Adipocyte (in vitro differentiated cells): Measurements from ENCODE around the gene PIR.
A peak's percentile ranks its signal among the peaks of the same experiment; 100 is the strongest.

Source experiments
- DNase-seq: peaks from one replicate; pipeline ENCODE4 v3.0.0-alpha.2; 2015; ENCODE audit warnings: low read depth
- H3K27me3 ChIP-seq: replicated peaks from 2 replicates; pipeline ENCODE4 v1.7.0; 2013; ENCODE audit warnings: mild to moderate bottlenecking, low read length, moderate library complexity; ENCODE audit not compliant: control insufficient read depth, insufficient read depth
- H3K36me3 ChIP-seq: 2 replicates; pipeline ENCODE4 v1.7.0; 2013; ENCODE audit warnings: low read length, mild to moderate bottlenecking, moderate library complexity; ENCODE audit not compliant: control insufficient read depth, insufficient read depth, severe bottlenecking
- H3K4me1 ChIP-seq: 2 replicates; pipeline ENCODE4 v1.7.0; 2013; ENCODE audit warnings: mild to moderate bottlenecking, low read length, moderate library complexity; ENCODE audit not compliant: control insufficient read depth, insufficient read depth
- H3K4me3 ChIP-seq: 2 replicates; pipeline ENCODE4 v1.7.0; 2013; ENCODE audit warnings: mild to moderate bottlenecking, low read length, moderate library complexity
- H3K9ac ChIP-seq: 2 replicates; pipeline ENCODE4 v1.7.0; 2013; ENCODE audit warnings: mild to moderate bottlenecking, low read length, moderate library complexity
- H3K9me3 ChIP-seq: 2 replicates; pipeline ENCODE4 v1.7.0; 2013; ENCODE audit warnings: mild to moderate bottlenecking, low read length, moderate library complexity; ENCODE audit not compliant: control insufficient read depth

PIR gene

DNA sequence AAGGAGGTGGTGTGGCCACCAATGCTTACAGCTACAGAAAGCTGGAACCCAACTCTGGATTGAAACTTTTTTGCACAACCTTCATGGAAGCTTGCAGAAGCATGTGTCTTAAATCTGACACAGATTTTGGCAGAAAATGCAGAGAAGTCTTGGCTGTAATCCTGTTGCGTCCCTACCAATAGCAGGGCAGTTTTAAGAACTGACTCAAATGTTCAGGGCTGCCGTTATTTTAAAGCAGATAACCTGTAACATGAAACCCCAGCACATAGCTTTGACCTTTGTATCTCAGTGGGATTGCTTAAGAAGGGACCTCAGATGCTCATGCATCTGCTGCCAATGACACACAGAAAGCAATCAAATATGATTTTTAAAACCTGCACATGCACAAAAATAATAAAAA lies 108.8 kb downstream of the PIR start, which contains the start of gene VEGFD:
Gene VEGFD (minus strand): TSS at position 110 of the 400 bp plus-strand sequence. CDS start 467 bp downstream, outside the sequence.
- peak; percentile 67 for DNase-seq

DNA sequence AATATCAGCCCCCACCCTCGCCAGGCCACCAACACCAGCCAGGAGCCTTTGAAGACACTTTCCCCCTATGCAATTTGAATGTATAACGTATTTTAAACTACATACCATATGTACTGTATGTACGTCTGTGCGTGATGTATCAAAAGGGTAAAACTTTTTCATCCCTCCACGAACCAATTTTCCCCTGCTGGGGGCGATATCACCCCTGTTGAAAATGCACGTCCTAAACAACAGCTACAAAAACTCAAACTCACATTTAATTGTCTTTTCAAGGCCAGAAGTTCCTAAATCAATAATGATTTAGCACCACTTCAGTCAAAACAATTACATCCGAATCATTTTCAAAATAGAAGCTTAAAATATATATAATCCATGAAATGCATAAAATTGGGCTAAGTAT lies 110.3 kb downstream of the PIR start:
- Histone ChIP-seq H3K27me3 (peaks cover 4% of the 10 kb centered on the region), H3K9ac (no peak overlapping the region), H3K4me3 (no peak overlapping the region), H3K36me3 (no peaks in the 10 kb centered on the region), H3K9me3 (no peaks in the 10 kb centered on the region), H3K4me1 (peaks cover 21% of the 10 kb centered on the region)
- no peak for DNase-seq

More for the DNA sequence above, 108.8 kb downstream of the PIR start, which contains the start of gene VEGFD:
- Histone ChIP-seq H3K4me3 (peak within 1 kb of the TSS; percentile 26), H3K27me3 (peaks cover 4% of the 10 kb centered on the region), H3K9ac (peak within 1 kb of the TSS; percentile 25), H3K36me3 (no peaks in the 10 kb centered on the region), H3K4me1 (peaks cover 21% of the 10 kb centered on the region), H3K9me3 (no peaks in the 10 kb centered on the region)

DNA sequence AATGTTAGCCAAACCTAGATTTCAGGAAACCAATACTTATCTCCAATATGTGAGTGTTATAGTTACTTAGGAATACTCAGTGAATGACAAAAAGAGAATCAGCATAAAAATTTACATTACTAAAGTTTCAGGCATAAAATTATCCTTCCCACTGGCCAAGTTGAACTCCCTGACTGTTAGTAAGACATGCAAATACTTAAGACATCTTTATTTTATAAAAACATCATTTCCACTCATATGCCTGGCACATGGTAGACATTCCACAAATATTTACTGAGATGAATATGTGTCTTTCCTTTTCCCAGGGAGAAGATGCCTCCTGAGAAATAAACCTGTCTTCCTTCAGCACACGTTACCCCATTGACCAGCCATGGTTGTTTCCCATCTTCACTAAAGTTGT lies 116.2 kb downstream of the PIR start:
- Histone ChIP-seq H3K36me3 (no peaks in the 10 kb centered on the region), H3K4me1 (peaks cover 6% of the 10 kb centered on the region), H3K9me3 (peaks cover 8% of the 10 kb centered on the region), H3K27me3 (peaks cover 4% of the 10 kb centered on the region), H3K9ac (no peak overlapping the region), H3K4me3 (no peak overlapping the region)
- peak; percentile 27 for DNase-seq

DNA sequence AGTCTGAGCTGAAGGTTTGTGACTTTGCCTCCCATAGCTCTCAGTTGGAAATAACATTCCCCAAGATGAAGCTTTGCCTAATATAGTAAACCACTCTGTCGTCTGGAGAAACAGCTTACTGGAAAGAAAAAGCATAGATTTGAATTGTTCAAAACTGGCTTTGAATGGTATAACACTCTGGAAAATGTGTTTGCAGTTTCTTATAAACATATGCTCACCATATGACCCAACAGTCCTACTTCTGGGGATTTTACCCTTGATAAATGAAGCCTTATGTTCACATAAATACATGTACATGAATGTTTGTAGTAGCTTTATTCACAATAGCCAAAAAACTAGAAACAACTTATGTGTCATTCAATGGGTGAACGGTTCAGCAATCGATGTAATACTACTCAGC lies 119.2 kb downstream of the PIR start:
- Histone ChIP-seq H3K4me3 (no peak overlapping the region), H3K27me3 (no peaks in the 10 kb centered on the region), H3K9me3 (peaks cover 8% of the 10 kb centered on the region), H3K4me1 (no peaks in the 10 kb centered on the region), H3K9ac (no peak overlapping the region), H3K36me3 (no peaks in the 10 kb centered on the region)
- DNase-seq = no peak

DNA sequence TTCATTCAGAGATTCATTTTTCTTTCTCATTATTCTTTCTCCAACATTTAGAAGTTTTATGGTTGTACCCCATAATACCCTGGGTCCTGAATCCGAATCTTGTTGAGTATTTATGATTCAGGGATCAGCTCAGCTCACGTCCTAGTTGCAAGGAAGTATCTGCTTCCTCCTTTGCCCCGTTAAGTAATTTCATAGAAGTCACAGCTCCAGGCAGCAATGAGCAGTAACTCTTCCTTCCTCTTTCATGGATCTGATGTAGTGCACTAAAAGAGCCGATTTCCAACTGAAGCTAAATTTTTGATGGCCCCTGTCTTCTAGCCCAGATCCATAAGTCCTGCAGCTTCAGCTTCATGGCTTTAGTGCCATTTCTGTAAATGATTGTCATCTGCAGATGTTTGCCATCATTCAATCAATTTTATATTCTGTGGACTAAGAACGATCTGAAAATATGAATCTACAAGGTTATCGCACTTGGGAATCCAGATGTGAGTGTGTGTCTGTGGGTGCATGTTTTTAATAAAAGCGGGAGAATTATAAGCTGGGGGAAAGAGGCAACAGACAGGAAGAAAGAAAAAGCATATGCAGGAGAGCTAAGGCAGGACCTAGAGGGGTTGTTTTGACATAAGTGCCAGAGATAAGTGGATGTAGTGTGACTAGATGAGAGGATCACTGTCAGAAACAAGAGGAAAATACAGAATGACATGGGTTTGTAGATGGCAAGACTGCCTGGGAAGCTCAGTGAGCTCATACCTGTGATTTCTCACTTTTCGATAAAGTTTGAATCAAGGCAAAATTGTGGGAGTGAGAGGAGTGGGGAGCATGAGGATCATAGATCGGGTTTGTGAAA lies 126.4 kb downstream of the PIR start:
- Histone ChIP-seq H3K9ac (no peak overlapping the region), H3K9me3 (no peaks in the 10 kb centered on the region), H3K4me1 (no peaks in the 10 kb centered on the region), H3K36me3 (no peaks in the 10 kb centered on the region), H3K4me3 (no peak overlapping the region), H3K27me3 (no peaks in the 10 kb centered on the region)
- no peak for DNase-seq

DNA sequence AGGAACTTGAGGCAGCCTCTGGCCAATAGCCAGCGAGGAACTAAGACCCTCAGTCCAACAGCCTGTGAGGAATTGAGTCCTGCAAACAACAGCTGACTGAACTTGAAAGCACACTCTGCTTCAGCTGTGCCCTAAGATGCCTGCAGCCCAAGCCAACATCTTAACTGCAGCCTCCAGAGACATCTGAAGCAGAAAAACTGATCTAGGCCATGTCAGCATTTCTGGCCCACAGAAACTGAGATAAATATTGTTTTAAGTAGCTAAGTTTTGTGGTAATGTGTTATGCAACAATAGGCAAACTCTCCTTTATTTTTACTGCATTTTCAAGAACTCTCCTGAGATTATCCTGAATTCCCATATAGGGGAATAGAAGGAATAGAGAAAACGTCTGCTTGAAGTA lies 133.4 kb downstream of the PIR start:
- Histone ChIP-seq H3K4me1 (peaks cover 5% of the 10 kb centered on the region), H3K36me3 (no peaks in the 10 kb centered on the region), H3K9me3 (peaks cover 4% of the 10 kb centered on the region), H3K4me3 (no peak overlapping the region), H3K27me3 (peaks cover 7% of the 10 kb centered on the region), H3K9ac (no peak overlapping the region)
- peak; percentile 47 for DNase-seq

DNA sequence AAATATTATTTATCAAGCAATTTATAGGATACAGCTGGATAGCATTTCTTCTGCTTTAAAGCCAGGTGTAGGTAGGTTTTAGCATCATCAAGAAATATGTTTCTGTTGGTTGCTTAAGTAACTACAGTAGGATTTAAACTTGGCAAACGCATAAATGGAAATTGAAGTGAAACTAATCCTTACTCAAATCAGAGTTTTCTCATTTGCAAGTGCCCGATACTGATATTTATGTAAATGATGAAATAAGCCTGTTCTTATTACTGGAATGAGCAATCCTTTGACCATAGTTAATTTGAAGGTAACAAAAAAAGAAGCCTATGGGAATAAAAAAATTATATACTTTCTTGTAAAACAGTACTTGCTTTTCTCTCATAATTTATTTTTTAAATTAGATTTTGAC lies 134.6 kb downstream of the PIR start:
- Histone ChIP-seq H3K27me3 (peaks cover 7% of the 10 kb centered on the region), H3K36me3 (no peaks in the 10 kb centered on the region), H3K9ac (no peak overlapping the region), H3K9me3 (peaks cover 4% of the 10 kb centered on the region), H3K4me3 (no peak overlapping the region), H3K4me1 (peaks cover 5% of the 10 kb centered on the region)
- DNase-seq = no peak

DNA sequence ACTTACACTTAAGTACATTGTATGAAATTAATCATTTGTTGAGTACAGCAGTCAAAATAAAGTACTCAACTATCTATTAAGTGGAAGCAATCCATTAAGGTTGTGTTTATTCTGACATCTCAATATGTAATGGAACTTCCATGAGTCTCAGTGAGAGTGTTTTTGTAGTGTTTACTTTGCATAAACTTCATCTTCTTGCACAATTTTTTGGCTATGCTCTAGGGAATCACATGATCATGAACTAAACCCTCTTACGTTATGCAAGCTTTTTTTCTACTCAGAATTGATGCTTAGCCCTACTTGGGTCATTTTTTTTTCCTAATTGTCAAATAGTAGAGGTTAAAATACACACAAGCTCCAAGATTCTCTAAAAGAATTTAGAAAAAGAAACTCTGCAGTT lies 136.7 kb downstream of the PIR start:
- Histone ChIP-seq H3K36me3 (no peaks in the 10 kb centered on the region), H3K27me3 (peaks cover 7% of the 10 kb centered on the region), H3K9ac (no peak overlapping the region), H3K4me1 (peaks cover 5% of the 10 kb centered on the region), H3K9me3 (peaks cover 4% of the 10 kb centered on the region), H3K4me3 (no peak overlapping the region)
- DNase-seq = peak; percentile 83

DNA sequence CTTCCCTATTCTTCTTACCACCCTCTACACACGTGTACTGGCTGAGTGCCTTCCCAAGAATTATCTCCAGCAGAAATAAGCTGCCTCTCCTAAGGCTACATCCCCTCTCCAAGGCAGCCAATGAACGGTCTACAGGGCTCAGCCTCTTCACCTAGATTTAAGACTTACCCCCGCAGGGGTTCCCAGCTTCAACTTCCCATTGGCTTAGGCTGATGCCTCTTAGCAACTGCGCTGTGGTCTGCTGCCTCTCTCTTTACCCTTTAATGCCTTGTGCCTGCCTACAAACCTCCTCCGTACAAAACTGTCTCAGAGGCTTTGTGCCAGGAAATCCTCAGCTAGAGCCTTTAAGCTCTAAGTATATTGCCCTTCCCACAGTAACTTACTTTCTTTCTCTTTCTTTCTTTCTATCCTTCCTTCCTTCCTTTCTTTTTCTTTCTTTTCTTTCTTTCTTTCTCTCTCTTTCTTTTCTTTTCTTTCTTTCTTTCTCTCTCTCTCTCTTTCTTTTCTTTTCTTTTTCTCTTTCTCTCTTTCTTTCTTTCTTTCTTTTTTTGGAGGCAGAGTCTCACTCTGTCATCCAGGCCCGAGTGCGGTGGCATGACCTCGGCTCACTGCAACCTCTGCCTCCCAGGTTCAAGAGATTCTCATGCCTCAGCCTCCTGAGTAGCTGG lies 142.7 kb downstream of the PIR start:
- Histone ChIP-seq H3K36me3 (no peaks in the 10 kb centered on the region), H3K9ac (no peak overlapping the region), H3K9me3 (no peaks in the 10 kb centered on the region), H3K4me3 (no peak overlapping the region), H3K4me1 (no peaks in the 10 kb centered on the region), H3K27me3 (peaks cover 10% of the 10 kb centered on the region)
- DNase-seq = no peak

DNA sequence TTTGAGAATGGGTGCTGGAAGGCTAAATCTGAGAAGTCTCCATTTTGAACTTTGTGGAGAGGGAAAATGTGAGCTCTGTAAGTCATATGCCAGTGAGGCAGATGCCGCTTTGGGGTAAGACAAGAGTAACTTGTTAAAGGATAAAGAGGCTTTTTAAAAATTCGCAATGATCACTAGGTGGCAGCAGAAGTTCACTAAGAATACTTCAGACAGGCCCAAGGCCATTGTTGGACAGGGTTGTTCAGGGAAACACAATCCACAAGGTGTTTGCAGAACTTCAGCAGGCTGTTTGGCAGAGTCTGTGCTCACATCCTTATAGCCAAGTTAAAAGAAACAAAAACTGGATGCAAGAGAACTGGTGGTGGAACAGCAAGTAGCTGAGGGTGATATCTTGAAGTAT lies 144.1 kb downstream of the PIR start:
- Histone ChIP-seq H3K27me3 (peaks cover 10% of the 10 kb centered on the region), H3K4me1 (no peaks in the 10 kb centered on the region), H3K36me3 (no peaks in the 10 kb centered on the region), H3K9ac (no peak overlapping the region), H3K4me3 (no peak overlapping the region), H3K9me3 (no peaks in the 10 kb centered on the region)
- DNase-seq = peak; percentile 85

DNA sequence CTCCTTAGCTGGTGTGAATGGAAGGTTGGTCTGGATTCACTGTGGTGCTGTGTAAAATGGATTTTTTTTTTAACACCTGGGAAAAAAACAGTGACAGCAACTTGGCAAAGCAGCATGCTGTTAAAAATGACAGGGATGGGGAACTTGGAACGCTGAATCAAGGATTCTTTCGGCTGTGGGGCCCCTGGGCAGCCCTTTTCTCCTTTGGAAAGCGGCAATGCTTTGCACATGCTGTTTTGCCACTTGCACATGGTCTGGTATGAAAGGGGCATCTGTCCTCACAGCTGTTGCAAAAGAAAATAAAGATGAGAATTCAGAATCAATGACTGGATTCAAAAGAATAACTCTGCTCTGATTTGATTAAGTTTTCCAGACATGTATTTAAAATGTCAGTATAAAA lies 147.2 kb downstream of the PIR start:
- no peak for DNase-seq
- Histone ChIP-seq H3K9me3 (no peaks in the 10 kb centered on the region), H3K36me3 (no peaks in the 10 kb centered on the region), H3K9ac (no peak overlapping the region), H3K4me3 (no peak overlapping the region), H3K4me1 (peaks cover 4% of the 10 kb centered on the region), H3K27me3 (peaks cover 12% of the 10 kb centered on the region)
